IPS DF 19.7 (cell line): ENCODE measurements around the gene TMEM178B.
"Not testable (repeated sequence)": the region's sequence is repeated elsewhere in the genome, so short reads cannot be mapped to it uniquely, and the experiment has no call there.

ENCODE experiments used
- DNase-seq: peaks from one replicate; pipeline ENCODE4 v3.0.0-alpha.2; 2013; ENCODE audit warnings: low read depth, low spot score

The TMEM178B gene

DNA sequence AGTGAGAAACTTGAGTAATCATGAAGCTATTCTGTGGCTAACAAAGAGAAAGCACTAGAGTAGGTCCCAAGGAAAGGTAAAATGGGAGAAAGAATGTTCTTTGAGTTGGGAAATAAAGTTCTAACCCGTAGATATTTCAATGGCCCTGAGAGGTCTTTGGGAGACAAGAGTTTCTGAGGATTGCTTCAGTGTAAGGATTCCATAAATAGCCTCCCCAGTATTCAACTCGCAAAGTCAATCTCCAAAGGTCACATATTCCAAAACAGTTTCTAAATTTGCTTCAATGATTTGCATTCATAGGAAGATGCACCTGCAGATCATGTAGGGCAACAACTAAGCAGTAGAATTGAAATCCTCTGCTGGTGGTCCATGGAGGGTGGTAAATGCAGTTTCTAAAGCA lies 238.5 kb downstream of the TMEM178B start:
- no peak for DNase-seq

DNA sequence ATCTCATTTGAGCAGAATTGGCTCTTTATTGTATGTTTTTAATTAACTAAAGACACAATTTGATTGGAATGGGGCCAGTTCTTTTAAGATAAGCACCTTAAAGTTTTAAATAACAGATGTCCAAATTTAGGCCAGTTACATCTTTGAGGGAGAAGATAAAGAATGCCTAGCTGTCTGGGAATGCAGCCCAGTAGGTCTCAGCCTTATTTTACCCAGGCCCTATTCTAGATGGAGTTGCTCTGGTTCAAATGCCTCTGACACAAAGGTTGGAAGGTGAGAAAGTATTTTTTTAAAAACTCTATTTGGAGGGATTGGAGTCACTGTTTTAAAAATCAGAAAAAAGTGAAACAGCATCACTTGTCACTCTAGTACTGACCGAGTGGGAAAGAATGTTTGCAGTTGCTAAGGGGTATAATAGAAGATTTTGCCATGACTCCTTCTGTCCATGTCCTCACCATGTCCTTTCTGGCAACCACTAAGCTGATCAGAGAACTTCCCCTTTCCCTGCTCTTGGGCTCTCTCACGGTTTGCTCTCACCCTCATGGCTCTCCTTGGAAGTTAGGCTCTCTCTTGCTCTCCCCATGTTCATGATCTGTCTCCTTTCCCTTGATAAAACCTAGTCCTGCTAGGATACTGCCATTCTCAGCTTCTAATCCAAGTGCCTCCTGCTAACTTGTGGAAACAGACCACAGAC lies 239.1 kb downstream of the TMEM178B start:
- no peak for DNase-seq

GRCh38 chr7:141313896-141314295 lies 240.0 kb downstream of the TMEM178B start:
- DNase-seq, result no peak

DNA sequence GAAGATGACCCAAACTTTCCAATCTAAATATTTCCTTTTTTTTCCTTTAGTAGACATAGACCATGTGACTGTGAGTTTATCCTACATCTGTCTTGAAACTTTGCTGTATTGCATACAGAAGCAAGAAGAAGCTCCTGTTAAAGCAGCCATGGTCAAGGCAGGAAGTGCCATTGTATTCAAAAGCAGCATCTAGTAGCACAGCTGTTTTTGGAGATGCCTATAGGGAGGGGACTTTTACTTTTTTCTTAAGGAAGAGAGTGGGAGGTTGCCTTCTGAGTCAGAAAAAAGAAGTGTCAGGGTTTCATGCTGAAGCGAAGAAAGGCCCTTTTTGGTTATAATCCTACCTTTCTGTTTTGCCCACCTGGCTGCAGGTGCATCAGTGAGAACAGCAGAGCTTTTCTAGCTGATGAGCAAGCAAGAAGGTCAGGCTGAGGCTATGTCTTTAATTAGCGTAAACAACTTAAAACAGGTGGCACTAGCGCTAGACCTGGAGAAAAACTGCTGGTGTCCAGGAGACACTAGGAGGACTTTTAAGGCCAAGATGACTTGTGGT lies 243.2 kb downstream of the TMEM178B start:
- no peak for DNase-seq

GRCh38 chr7:141320287-141320686 lies 246.4 kb downstream of the TMEM178B start:
- DNase-seq, result no peak

- DNase-seq, result no peak
These were observed 248.5 kb downstream of the TMEM178B start for GRCh38 chr7:141322383-141322782.

DNA sequence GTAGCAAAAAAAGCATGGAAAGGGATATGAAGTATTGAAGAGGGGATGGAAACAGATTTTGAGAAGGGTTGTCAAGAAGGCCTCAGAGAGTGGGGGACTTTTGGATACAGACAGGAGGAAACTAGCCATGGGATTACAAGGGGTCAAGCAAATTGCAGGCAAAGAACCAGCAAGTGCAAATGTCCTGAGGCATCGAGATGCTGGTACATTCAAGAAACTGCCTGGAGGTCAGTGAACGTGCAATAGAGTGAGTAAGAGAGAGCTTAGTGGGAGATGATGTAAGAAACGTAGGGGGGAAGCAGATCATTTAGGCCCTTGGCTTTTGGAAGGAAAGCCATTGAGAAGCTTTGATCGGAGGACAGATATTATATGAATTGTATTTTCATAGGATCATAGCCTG lies 250.0 kb downstream of the TMEM178B start:
- no peak for DNase-seq

DNA sequence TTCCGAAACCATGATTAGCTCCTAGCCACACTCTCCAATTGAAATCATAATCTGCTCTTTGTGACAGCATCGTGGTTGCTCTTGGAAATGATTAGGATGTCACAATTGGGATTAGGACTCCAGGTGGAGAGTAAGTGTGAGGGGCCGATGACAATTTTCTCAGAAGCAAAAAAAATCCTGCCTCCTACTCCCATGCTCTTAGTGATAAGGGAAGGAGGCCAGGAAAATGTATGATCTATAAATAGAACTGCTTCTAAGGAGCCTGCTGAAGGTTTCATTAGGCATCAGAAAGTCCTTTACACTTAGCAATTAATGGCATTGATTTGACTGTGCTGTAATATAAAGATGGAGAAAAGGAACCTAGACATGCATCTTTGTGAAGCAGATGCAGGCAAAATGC lies 251.0 kb downstream of the TMEM178B start:
- no peak for DNase-seq

DNA sequence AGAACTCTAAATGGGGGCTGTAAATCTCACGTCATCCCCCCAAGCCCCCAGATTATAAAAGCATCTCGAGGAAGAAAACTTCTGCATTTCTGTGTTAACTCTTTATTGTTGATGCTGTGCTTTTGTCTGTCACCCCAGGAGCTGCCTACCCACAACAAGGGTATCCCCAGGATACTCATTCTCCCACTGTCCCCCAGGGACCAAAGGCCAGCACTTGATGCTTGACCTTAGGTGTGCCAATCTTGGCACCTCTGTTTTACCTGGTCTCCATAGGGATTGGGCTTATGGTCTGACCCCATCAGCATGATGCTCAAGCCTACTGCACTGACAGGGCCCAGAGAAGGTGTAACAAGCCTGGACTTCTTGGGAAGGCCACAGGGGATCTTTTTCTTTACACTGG lies 251.4 kb downstream of the TMEM178B start:
- DNase-seq, result no peak

GRCh38 chr7:141328290-141328689 lies 254.4 kb downstream of the TMEM178B start:
- no peak for DNase-seq

- DNase-seq, result not testable (repeated sequence)
These were observed 256.4 kb downstream of the TMEM178B start for GRCh38 chr7:141330285-141330684.

- DNase-seq, result peak; percentile 54
These were observed 259.6 kb downstream of the TMEM178B start for GRCh38 chr7:141333459-141333858.

- DNase-seq, result no peak
These were observed 261.3 kb downstream of the TMEM178B start for GRCh38 chr7:141335164-141335563.

- DNase-seq, result no peak
These were observed 265.7 kb downstream of the TMEM178B start for GRCh38 chr7:141339603-141340002.

GRCh38 chr7:141340991-141341390 lies 267.1 kb downstream of the TMEM178B start:
- no peak for DNase-seq

- no peak for DNase-seq
These were observed 269.0 kb downstream of the TMEM178B start for GRCh38 chr7:141342621-141343408.

- DNase-seq, result no peak
These were observed 270.5 kb downstream of the TMEM178B start for GRCh38 chr7:141344153-141344935.

- DNase-seq, result no peak
These were observed 274.9 kb downstream of the TMEM178B start for GRCh38 chr7:141348728-141349127.

DNA sequence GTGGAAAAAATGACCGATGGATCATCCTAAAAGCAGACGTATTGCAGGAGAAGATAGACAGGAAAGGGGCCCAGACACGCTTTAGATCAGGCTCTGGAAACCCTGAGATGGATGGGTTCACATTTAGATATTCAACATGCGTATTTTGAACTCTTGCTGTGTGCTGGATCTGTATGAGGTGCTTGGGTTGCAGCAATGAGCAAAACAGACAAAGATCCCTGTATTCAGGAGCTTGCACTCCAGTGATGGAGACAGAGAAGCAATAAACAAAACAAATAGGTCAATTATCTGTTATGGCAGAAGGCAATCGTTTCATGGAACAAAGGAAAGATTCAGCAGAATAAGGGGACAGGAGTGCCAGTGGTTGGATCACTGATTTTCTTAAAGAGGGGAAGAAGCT lies 275.5 kb downstream of the TMEM178B start:
- DNase-seq, result no peak

DNA sequence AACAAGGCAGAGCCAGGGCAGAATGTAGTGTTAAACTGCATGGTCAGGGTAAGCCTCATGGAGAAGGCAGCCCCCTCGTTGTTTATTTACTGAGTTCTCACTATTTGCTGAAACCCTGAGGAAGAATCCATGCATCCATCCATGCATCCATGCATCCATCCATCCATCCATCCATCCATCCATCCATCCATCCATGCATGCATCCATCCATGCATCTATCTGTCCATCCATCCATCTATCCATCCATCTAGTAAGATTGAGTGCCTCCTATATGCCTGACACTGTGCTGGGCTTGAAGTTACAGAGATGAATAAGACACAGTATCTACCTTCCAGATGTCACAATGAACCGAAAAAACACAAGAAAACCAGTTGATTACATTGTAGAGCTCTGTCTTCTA lies 275.9 kb downstream of the TMEM178B start:
- DNase-seq, result no peak

DNA sequence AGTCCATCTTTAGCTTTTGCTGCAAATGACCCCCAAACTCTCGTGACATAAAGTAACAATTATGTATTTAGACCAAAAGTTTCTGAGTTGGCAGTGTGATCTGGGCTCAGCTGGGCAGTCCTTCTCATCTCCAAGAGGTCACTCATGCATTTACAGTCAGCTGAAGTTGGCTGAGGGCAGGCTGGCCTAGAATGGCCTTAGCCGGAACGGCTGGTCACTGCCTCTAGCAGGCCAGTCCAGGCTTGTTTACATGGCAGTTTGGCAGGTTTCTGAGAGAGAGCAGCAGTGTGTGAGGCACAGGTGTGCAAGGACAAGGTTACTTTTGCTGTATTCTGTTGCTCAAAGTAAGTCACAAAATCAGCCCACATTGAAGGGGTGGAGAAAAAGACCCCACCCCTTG lies 277.3 kb downstream of the TMEM178B start:
- DNase-seq, result no peak

GRCh38 chr7:141352955-141353354 lies 279.1 kb downstream of the TMEM178B start:
- no peak for DNase-seq
